Muscle layer of colon (tissue), 2 donors: ENCODE measurements around the gene CDYL2.
"Not testable (repeated sequence)": the region's sequence is repeated elsewhere in the genome, so short reads cannot be mapped to it uniquely, and the experiment has no call there.

ENCODE experiments used
- H3K27ac ChIP-seq: one replicate; pipeline ENCODE4 v1.7.0; 2013; ENCODE audit warnings: low read depth, mild to moderate bottlenecking, low read length, moderate library complexity
- H3K27me3 ChIP-seq, 2 donors: one replicate each; pipeline ENCODE4 v1.7.0; 2013; ENCODE audit warnings: low read length in 2 of 2, mild to moderate bottlenecking in 2 of 2; ENCODE audit not compliant: insufficient read depth in 2 of 2, control insufficient read depth in 1 of 2
- H3K36me3 ChIP-seq: one replicate; pipeline ENCODE4 v1.7.0; 2013; ENCODE audit warnings: mild to moderate bottlenecking, low read length; ENCODE audit not compliant: insufficient read depth
- H3K4me1 ChIP-seq: one replicate; pipeline ENCODE4 v1.7.0; 2013; ENCODE audit warnings: mild to moderate bottlenecking, low read length; ENCODE audit not compliant: insufficient read depth
- H3K4me3 ChIP-seq, 2 donors: one replicate each; pipeline ENCODE4 v1.7.0; 2013; ENCODE audit warnings: low read length in 2 of 2, low read depth in 1 of 2, mild to moderate bottlenecking in 1 of 2, moderate library complexity in 1 of 2
- H3K9ac ChIP-seq: one replicate; pipeline ENCODE4 v1.7.0; 2013; ENCODE audit warnings: low read length
- H3K9me3 ChIP-seq: one replicate; pipeline ENCODE4 v1.7.0; 2013; ENCODE audit warnings: mild to moderate bottlenecking, low read length
- donor health status: abdominal sarcoma.
- donor health status: Adenocarcinoma of cecum.

CDYL2 gene

GRCh38 chr16:80836202-80836601 lies 31.8 kb upstream of the CDYL2 start:
- Histone ChIP-seq H3K36me3 (no peaks in the 10 kb centered on the region), H3K4me1 (no peaks in the 10 kb centered on the region), H3K27ac (no peak overlapping the region)

GRCh38 chr16:80831039-80831438 lies 26.6 kb upstream of the CDYL2 start:
- no peak overlapping the region for H3K4me3 ChIP-seq
- H3K27ac ChIP-seq: no peak overlapping the region
- H3K9ac ChIP-seq: no peak overlapping the region
- H3K27me3 ChIP-seq: no peaks in the 10 kb centered on the region
- no peaks in the 10 kb centered on the region for H3K36me3 ChIP-seq
- no peaks in the 10 kb centered on the region for H3K9me3 ChIP-seq
- no peaks in the 10 kb centered on the region for H3K4me1 ChIP-seq

More at GRCh38 chr16:80836202-80836601, 31.8 kb upstream of the CDYL2 start:
- Histone ChIP-seq H3K4me3 (no peak overlapping the region), H3K27me3 (peaks cover 0 to 5% of the 10 kb centered on the region in 2 donors), H3K9ac (no peak overlapping the region), H3K9me3 (no peaks in the 10 kb centered on the region)

- no peak overlapping the region for H3K9ac ChIP-seq
- no peak overlapping the region for H3K27ac ChIP-seq
- H3K4me3 ChIP-seq: no peak overlapping the region
- H3K9me3 ChIP-seq: no peaks in the 10 kb centered on the region
- no peaks in the 10 kb centered on the region for H3K4me1 ChIP-seq
- no peaks in the 10 kb centered on the region for H3K27me3 ChIP-seq
- no peaks in the 10 kb centered on the region for H3K36me3 ChIP-seq
Observed at GRCh38 chr16:80828495-80828894, 24.1 kb upstream of the CDYL2 start.

- Histone ChIP-seq H3K27ac (no peak overlapping the region), H3K4me3 (no peak overlapping the region), H3K27me3 (no peaks in the 10 kb centered on the region), H3K9ac (no peak overlapping the region), H3K36me3 (no peaks in the 10 kb centered on the region), H3K9me3 (no peaks in the 10 kb centered on the region), H3K4me1 (no peaks in the 10 kb centered on the region)
Observed at GRCh38 chr16:80827007-80827406, 22.6 kb upstream of the CDYL2 start.

GRCh38 chr16:80825365-80825758 lies 21.0 kb upstream of the CDYL2 start:
- Histone ChIP-seq H3K36me3 (no peaks in the 10 kb centered on the region), H3K27ac (no peak overlapping the region), H3K4me3 (no peak overlapping the region), H3K4me1 (no peaks in the 10 kb centered on the region), H3K9me3 (no peaks in the 10 kb centered on the region), H3K9ac (no peak overlapping the region), H3K27me3 (no peaks in the 10 kb centered on the region)

GRCh38 chr16:80824623-80825364 lies 20.4 kb upstream of the CDYL2 start:
- Histone ChIP-seq H3K27me3 (no peaks in the 10 kb centered on the region), H3K4me3 (no peak overlapping the region), H3K27ac (no peak overlapping the region), H3K36me3 (no peaks in the 10 kb centered on the region), H3K4me1 (no peaks in the 10 kb centered on the region), H3K9ac (no peak overlapping the region), H3K9me3 (no peaks in the 10 kb centered on the region)

GRCh38 chr16:80819988-80820387 lies 15.6 kb upstream of the CDYL2 start:
- Histone ChIP-seq H3K27me3 (no peaks in the 10 kb centered on the region), H3K9me3 (no peaks in the 10 kb centered on the region), H3K4me3 (no peak overlapping the region)

GRCh38 chr16:80816356-80816755 lies 12.0 kb upstream of the CDYL2 start:
- Histone ChIP-seq H3K27ac (no peak overlapping the region), H3K36me3 (no peaks in the 10 kb centered on the region), H3K9ac (no peak overlapping the region)

More at GRCh38 chr16:80819988-80820387, 15.6 kb upstream of the CDYL2 start:
- H3K4me1 ChIP-seq: no peaks in the 10 kb centered on the region
- H3K9ac ChIP-seq: no peak overlapping the region
- H3K27ac ChIP-seq: no peak overlapping the region
- no peaks in the 10 kb centered on the region for H3K36me3 ChIP-seq

GRCh38 chr16:80815278-80815677 lies 10.9 kb upstream of the CDYL2 start:
- H3K4me3 ChIP-seq, H3K36me3 ChIP-seq, H3K27ac ChIP-seq: not testable (repeated sequence)

More at GRCh38 chr16:80816356-80816755, 12.0 kb upstream of the CDYL2 start:
- Histone ChIP-seq H3K4me1 (no peaks in the 10 kb centered on the region), H3K27me3 (no peaks in the 10 kb centered on the region), H3K4me3 (no peak overlapping the region), H3K9me3 (no peaks in the 10 kb centered on the region)

GRCh38 chr16:80812593-80812992 lies 8.2 kb upstream of the CDYL2 start:
- Histone ChIP-seq H3K9ac (no peak overlapping the region), H3K4me1 (no peaks in the 10 kb centered on the region)

More at GRCh38 chr16:80815278-80815677, 10.9 kb upstream of the CDYL2 start:
- not testable (repeated sequence) for H3K9ac ChIP-seq, H3K9me3 ChIP-seq, H3K4me1 ChIP-seq, H3K27me3 ChIP-seq

GRCh38 chr16:80809366-80809765 lies 5.0 kb upstream of the CDYL2 start:
- Histone ChIP-seq H3K27ac (no peak overlapping the region), H3K9me3 (no peaks in the 10 kb centered on the region)

More at GRCh38 chr16:80812593-80812992, 8.2 kb upstream of the CDYL2 start:
- Histone ChIP-seq H3K4me3 (no peak overlapping the region), H3K27me3 (no peaks in the 10 kb centered on the region), H3K9me3 (no peaks in the 10 kb centered on the region), H3K27ac (no peak overlapping the region), H3K36me3 (no peaks in the 10 kb centered on the region)

GRCh38 chr16:80807906-80808305 lies 3.5 kb upstream of the CDYL2 start:
- no peak overlapping the region for H3K27ac ChIP-seq
- H3K9me3 ChIP-seq: no peaks in the 10 kb centered on the region
- no peaks in the 10 kb centered on the region for H3K36me3 ChIP-seq
- H3K9ac ChIP-seq: no peak overlapping the region
- no peak overlapping the region for H3K4me3 ChIP-seq
- peaks cover 0 to 8% of the 10 kb centered on the region in 2 donors for H3K27me3 ChIP-seq
- H3K4me1 ChIP-seq: peaks cover 5% of the 10 kb centered on the region

More at GRCh38 chr16:80809366-80809765, 5.0 kb upstream of the CDYL2 start:
- peaks cover 0 to 4% of the 10 kb centered on the region in 2 donors for H3K27me3 ChIP-seq
- no peaks in the 10 kb centered on the region for H3K36me3 ChIP-seq
- H3K9ac ChIP-seq: no peak overlapping the region
- H3K4me1 ChIP-seq: peaks cover 5% of the 10 kb centered on the region
- H3K4me3 ChIP-seq: no peak overlapping the region
